Vagina (tissue), 2 donors: Measurements from ENCODE around the gene RAB8A. TPM values are rescaled to one million over a fixed set of nuclear protein-coding genes. Genes with fewer than 3 reads are reported as not detected.

ENCODE experiments used
- DNase-seq, 2 donors: peaks; one replicate each; pipeline ENCODE4 v3.0.0-alpha.2; 2017; ENCODE audit errors: extremely low spot score in 2 of 2
- H3K27ac ChIP-seq: fragments of 200-600 bp; sonication (generic); one replicate; pipeline ENCODE4 v1.5.1; 2019
- H3K27me3 ChIP-seq: fragments of 200-600 bp; sonication (generic); one replicate; pipeline ENCODE4 v1.5.1; 2019
- H3K36me3 ChIP-seq, 2 donors: fragments of 200-600 bp; sonication (generic); one replicate each; pipeline ENCODE4 v1.5.1; 2017 to 2019
- H3K4me1 ChIP-seq: fragments of 200-600 bp; sonication (generic); one replicate; pipeline ENCODE4 v1.5.1; 2019
- H3K4me3 ChIP-seq, 2 donors: fragments of 200-600 bp; sonication (generic); 1 replicate in 1 of 2; 2 replicates in 1 of 2; pipeline ENCODE4 v1.5.1; 2016 to 2019
- H3K9me3 ChIP-seq: fragments of 200-600 bp; sonication (generic); one replicate; pipeline ENCODE4 v1.5.1; 2019
- POLR2A ChIP-seq, 2 donors: fragments of 450-650 bp; IDR thresholded peaks; one replicate each; pipeline ENCODE4 v1.6.1; 2017; ENCODE audit warnings: antibody characterized with exemption in 2 of 2, mild to moderate bottlenecking in 2 of 2, moderate library complexity in 2 of 2
- POLR2AphosphoS5 ChIP-seq, 2 donors: sonication (generic); formaldehyde crosslinking; IDR thresholded peaks; one replicate each; pipeline ENCODE4 v1.9.0; 2017; ENCODE audit warnings: antibody characterized with exemption in 2 of 2, mild to moderate bottlenecking in 2 of 2, low read depth in 1 of 2; ENCODE audit not compliant: insufficient read depth in 1 of 2
- intact Hi-C: fragments of 100-400 bp; cut with DNase I; formaldehyde crosslinking; loops from one replicate; pipeline ENCODE4 v1.15.1; 2023
- total RNA-seq: library from RNA; depleted of rRNA; stranded (reverse); fragments of >200 nt; gene quantifications from one replicate; pipeline ENCODE4 v1.2.3, GENCODE V29; 2016
- TF ChIP-seq, protein P1 (sequence below), 3 experiments: fragments of 450-650 bp in 2 of 3; fragments of 200-600 bp in 1 of 3; sonication (generic) in 1 of 3; IDR thresholded peaks; one replicate each; pipeline ENCODE4 v1.5.1; 2017 to 2019; ENCODE audit warnings: antibody characterized with exemption in 3 of 3, mild to moderate bottlenecking in 2 of 3, moderate library complexity in 2 of 3

The RAB8A gene
- total RNA-seq, 1 donor from 2014 or later: 30.4 TPM

DNA sequence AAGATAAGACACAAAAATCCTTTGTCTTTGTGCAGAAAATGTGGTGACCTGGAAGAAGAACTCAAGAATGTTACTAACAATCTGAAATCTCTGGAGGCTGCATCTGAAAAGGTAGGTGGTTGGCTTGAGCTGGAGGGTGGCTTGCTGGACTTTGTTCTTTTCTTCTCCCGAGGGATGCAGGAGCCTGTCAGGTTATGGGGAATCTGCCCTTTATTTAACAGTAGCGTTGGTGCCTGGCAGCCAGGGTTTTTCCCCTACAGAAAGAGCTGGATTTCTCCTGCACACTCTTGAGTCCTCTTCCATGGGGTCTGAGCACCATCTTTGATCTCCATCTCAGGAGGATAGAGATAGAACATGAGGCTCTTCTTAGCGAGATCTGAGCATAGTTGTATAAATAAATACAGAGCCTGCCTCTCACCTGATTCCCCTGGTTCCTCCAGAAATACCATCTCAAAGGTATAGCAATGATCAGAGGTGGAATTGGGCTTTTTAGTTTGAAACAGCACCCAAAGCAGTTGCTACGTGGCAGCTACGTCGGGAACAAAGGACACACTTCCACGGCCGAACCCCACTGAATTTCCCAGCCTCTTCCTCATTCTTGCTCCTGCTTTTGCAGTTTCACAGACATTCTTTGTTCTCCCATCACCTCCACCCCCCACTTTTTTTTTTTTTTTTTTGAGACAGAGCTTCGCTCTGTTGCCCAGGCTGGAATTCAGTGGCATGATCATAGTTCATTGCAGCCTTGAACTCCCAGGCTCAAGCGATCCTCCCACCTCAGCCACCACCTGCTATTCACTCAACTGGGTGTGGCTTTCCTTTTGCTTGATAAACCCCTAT is 22.5 kb upstream of the RAB8A start:
- Histone ChIP-seq H3K4me3 (no peak overlapping the region), H3K4me1 (peaks cover 26% of the 10 kb centered on the region), H3K36me3 (peaks cover 9 to 99% of the 10 kb centered on the region in 2 donors), H3K27ac (peak overlapping the region; percentile 27), H3K9me3 (no peaks in the 10 kb centered on the region), H3K27me3 (no peaks in the 10 kb centered on the region)
- intact Hi-C loops: no loop called here
- TF ChIP-seq, protein P1, sequence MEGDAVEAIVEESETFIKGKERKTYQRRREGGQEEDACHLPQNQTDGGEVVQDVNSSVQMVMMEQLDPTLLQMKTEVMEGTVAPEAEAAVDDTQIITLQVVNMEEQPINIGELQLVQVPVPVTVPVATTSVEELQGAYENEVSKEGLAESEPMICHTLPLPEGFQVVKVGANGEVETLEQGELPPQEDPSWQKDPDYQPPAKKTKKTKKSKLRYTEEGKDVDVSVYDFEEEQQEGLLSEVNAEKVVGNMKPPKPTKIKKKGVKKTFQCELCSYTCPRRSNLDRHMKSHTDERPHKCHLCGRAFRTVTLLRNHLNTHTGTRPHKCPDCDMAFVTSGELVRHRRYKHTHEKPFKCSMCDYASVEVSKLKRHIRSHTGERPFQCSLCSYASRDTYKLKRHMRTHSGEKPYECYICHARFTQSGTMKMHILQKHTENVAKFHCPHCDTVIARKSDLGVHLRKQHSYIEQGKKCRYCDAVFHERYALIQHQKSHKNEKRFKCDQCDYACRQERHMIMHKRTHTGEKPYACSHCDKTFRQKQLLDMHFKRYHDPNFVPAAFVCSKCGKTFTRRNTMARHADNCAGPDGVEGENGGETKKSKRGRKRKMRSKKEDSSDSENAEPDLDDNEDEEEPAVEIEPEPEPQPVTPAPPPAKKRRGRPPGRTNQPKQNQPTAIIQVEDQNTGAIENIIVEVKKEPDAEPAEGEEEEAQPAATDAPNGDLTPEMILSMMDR (IDR thresholded peaks at IDR 0.05): no peak
- TF ChIP-seq POLR2AphosphoS5 (IDR thresholded peaks at IDR 0.05; ENCODE audit: insufficient read depth in 1 of 2, low read depth in 1 of 2) (no peak), POLR2A (IDR thresholded peaks at IDR 0.05) (no peak)
- no peak for DNase-seq

DNA sequence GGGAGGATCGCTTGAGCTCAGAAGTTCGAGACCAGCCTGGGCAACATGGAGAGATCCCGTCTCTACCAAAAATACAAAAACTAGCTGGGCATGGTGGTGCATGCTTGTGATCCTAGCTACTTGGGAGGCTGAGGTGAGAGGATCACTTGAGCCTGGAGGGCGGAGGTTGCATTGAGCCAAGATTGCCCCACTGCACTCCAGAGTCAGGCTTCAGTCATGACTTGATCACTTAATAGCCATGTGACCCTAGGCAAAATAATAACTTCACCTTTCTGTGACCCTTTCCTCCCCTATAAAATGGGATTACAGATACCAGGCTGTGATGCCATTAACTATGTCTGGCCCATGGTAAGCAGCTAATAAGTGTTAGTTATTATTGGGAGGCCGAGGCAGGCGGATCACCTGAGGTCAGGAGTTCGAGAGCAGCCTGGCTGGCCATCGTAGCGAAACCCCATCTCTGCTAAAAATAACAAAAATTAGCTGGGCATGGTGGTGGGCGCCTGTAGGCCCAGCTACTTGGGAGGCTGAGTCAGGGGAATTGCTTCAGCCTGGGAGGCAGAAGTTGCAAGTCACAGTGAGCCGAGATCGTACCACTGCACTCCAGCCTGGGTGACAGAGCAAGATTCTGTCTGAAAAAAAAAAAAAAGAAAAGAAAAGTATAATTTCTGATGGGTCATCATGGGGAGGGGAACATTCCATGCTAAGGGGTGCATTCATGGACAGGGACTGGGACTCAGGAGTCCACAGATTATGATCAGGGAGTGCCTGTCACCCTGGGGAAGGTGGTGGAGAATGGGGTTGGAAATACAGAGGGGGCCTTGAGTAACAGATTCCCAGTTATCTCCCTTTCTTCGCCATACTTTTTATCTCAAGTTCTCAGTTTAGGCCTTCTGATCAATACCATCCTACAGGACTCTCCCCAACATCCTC is 19.9 kb upstream of the RAB8A start:
- intact Hi-C loops: no loop called here
- Histone ChIP-seq H3K9me3 (no peaks in the 10 kb centered on the region), H3K27ac (no peak overlapping the region), H3K36me3 (peaks cover 0 to 98% of the 10 kb centered on the region in 2 donors), H3K4me3 (no peak overlapping the region), H3K4me1 (peaks cover 22% of the 10 kb centered on the region), H3K27me3 (no peaks in the 10 kb centered on the region)
- no peak for DNase-seq
- TF ChIP-seq POLR2A (IDR thresholded peaks at IDR 0.05): no peak
- TF ChIP-seq POLR2AphosphoS5 (IDR thresholded peaks at IDR 0.05; ENCODE audit: insufficient read depth in 1 of 2, low read depth in 1 of 2): peak in 1 of 2 donors; percentile 39

DNA sequence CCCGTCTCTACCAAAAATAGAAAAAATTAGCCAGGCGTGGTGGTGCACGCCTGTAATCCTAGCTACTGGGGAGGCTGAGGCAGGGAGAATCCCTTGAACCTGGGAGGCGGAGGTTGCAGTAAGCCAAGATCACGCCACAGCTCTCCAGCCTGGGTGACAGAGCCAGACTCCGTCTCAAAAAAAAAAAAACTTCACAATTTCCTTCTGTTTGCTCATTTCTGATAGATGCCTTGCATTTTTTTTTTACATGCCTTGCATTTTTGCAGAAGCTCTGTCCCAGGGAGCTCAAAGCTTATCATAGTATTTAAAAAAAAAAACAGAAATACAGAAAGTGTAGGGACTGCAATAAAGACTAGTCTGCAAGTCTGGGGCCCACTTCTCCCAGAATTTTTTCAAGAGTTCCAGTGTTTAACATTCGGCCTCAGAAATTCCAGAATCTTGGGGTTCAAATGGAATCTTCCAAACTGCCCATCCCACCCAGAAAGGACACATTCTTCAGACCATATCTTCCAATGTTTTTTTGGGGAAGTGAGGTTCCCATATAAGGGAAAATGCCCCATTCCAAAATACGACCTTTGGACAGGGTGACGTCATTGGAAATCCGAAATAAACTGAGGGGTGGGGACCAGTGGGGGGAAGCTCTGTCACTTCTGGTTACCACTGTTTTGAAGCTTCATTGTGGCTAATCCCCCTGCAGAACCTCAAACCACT is 17.2 kb upstream of the RAB8A start:
- TF ChIP-seq POLR2AphosphoS5 (IDR thresholded peaks at IDR 0.05; ENCODE audit: insufficient read depth in 1 of 2, low read depth in 1 of 2): no peak
- TF ChIP-seq, protein P1 (IDR thresholded peaks at IDR 0.05): no peak
- no peak for TF ChIP-seq POLR2A (IDR thresholded peaks at IDR 0.05)
- intact Hi-C loops: no loop called here
- H3K27ac ChIP-seq: no peak overlapping the region
- H3K36me3 ChIP-seq: peaks cover 5 to 98% of the 10 kb centered on the region in 2 donors
- no peak for DNase-seq
- H3K4me1 ChIP-seq: peaks cover 35% of the 10 kb centered on the region
- no peaks in the 10 kb centered on the region for H3K9me3 ChIP-seq
- no peak overlapping the region for H3K4me3 ChIP-seq
- no peaks in the 10 kb centered on the region for H3K27me3 ChIP-seq

DNA sequence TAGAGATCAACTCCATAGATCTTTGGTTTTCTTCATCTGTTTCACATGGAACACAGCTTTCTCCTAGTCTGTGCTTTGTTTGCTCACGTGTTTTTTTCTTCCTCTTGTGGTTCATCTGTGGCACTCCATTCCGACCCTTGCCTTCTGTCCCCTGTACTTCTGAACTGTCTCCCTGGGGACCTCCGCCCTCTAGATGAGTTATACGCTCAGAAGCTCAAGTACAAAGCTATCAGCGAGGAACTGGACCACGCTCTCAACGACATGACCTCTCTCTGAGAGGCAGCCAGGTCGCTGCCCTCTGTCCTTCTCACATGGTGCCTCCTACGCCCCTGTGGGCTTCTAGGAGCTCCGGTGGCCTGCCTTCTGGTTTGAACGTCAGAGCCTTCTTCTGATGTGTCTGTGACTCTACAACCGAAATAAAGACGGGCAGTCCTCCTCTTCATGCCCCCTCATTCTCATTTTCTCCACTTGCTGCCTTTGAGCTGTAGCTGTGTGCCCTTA is 16.6 kb upstream of the RAB8A start:
- Histone ChIP-seq H3K36me3 (peaks cover 5 to 98% of the 10 kb centered on the region in 2 donors), H3K27ac (no peak overlapping the region), H3K4me1 (peaks cover 35% of the 10 kb centered on the region), H3K27me3 (no peaks in the 10 kb centered on the region), H3K9me3 (no peaks in the 10 kb centered on the region), H3K4me3 (no peak overlapping the region)
- TF ChIP-seq POLR2AphosphoS5 (IDR thresholded peaks at IDR 0.05; ENCODE audit: insufficient read depth in 1 of 2, low read depth in 1 of 2) (no peak), POLR2A (IDR thresholded peaks at IDR 0.05) (no peak)
- TF ChIP-seq, protein P1 (IDR thresholded peaks at IDR 0.05): no peak
- intact Hi-C loops: no loop called here
- DNase-seq: no peak
